D721Med (cell line): ENCODE data around the gene SUCLG2.

Experiments
- DNase-seq: peaks from one replicate; pipeline ENCODE4 v3.0.0; 2011; ENCODE audit warnings: low spot score; ENCODE audit not compliant: insufficient read length
- FAIRE-seq: peaks from 2 replicates; lab custom pipeline; 2011; peaks lifted over from hg19 to GRCh38; lab: Jason Lieb, UNC
- TF ChIP-seq, protein P1 (sequence below): IDR thresholded peaks from 2 replicates; pipeline ENCODE4 v1.5.1; 2012; ENCODE audit warnings: mild to moderate bottlenecking, control low read depth; ENCODE audit not compliant: insufficient read depth; ENCODE audit errors: missing control alignments

Gene SUCLG2

DNA sequence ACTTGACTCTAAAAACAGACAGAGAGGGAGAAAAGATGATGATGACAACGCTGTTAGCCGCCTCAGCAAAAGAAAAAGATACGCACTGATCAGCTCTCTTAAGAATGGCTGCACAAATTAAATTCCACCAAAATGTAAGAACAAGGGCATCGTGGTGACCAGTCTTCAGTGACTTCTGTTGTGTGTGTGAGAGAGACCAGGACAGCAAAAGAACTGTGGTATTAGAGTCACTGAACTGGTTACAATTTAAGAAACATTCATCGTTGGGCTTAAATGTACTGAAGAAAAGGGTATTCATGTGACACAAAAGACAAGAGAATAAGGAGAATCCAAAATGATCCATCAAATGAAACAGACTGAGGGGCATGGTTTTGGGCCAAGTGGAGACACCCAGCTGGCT lies 86.5 kb downstream of the SUCLG2 start:
- TF ChIP-seq, protein P1, sequence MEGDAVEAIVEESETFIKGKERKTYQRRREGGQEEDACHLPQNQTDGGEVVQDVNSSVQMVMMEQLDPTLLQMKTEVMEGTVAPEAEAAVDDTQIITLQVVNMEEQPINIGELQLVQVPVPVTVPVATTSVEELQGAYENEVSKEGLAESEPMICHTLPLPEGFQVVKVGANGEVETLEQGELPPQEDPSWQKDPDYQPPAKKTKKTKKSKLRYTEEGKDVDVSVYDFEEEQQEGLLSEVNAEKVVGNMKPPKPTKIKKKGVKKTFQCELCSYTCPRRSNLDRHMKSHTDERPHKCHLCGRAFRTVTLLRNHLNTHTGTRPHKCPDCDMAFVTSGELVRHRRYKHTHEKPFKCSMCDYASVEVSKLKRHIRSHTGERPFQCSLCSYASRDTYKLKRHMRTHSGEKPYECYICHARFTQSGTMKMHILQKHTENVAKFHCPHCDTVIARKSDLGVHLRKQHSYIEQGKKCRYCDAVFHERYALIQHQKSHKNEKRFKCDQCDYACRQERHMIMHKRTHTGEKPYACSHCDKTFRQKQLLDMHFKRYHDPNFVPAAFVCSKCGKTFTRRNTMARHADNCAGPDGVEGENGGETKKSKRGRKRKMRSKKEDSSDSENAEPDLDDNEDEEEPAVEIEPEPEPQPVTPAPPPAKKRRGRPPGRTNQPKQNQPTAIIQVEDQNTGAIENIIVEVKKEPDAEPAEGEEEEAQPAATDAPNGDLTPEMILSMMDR = no peak
- no peak for DNase-seq
- FAIRE-seq = no peak

DNA sequence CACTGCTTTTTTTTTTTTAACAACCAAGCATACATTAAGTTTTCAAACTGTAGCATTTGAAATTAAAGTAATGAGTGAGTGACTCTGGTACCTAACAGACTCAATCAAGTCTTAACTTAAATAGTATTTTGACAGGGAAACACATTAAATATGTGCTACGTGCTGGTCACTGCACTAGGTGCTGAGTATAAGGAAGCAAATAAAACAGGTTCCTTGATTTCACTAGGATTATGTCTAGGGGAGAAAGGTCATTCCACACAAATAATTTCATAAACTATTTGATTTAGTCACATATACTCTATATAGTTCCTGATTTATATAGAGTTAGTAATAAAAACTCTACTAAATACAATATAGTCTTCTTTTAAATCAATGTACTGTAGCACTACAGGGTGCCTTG lies 89.4 kb downstream of the SUCLG2 start:
- FAIRE-seq = no peak
- DNase-seq = no peak
- TF ChIP-seq, protein P1 = no peak

DNA sequence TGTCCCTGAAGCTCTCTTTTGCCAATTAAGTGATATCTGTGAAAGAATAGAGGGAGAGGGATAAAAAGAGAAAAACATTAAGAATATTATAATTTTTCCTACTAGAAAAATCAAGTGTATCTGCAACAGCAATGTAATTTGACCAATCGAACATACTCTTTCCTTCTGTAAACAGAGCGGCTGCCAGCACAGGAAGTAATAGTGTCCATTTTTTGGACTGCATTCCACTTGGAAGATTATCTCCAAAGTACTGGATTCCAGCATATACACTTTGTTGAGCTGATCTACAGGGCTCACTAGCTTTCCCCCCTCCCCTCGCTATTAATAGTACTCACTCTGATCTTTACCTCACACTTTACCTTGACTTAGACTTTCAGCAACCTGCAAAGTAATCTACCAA lies 90.4 kb downstream of the SUCLG2 start:
- TF ChIP-seq, protein P1 = no peak
- FAIRE-seq (no peak), DNase-seq (no peak)

GRCh38 chr3:67561667-67562394 lies 92.6 kb downstream of the SUCLG2 start:
- FAIRE-seq (no peak), DNase-seq (no peak)
- TF ChIP-seq, protein P1 = no peak

GRCh38 chr3:67561266-67561665 lies 93.1 kb downstream of the SUCLG2 start:
- no peak for FAIRE-seq
- TF ChIP-seq, protein P1 = no peak
- DNase-seq = no peak

DNA sequence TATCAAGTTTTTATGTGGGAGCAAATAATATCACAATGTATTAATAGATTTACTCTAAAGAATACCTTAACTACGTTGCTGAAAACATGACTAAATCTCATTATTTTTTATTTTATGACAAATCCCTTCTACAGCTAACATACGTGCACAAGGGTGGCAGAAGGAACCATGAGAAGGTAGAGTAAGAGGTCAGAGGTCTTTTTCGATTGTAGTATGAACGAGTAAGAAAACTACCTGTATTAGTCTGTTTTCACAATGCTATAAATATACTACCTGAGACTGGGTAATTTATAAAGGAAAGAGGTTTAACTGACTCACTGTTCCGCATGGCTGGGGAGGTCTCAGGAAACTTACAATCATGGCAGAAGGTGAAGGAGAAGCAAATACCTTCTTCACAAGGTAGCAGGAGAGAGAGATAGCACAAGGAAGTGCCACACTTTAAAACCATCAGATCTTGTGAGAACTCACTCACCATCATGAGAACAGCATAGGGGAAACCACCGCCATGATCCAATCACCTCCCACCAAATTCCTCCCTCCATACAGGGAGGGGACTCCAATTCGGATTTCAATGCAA lies 95.3 kb downstream of the SUCLG2 start:
- FAIRE-seq = no peak
- TF ChIP-seq, protein P1 = no peak
- no peak for DNase-seq

- DNase-seq = no peak
- TF ChIP-seq, protein P1 = no peak
- FAIRE-seq = no peak
Measured at GRCh38 chr3:67558426-67558825, 96.0 kb downstream of the SUCLG2 start.
